WTC11 (cell line): Measurements from ENCODE around the gene RAB8B. TPM values are rescaled to one million over a fixed set of nuclear protein-coding genes. Genes with fewer than 3 reads are reported as not detected.

ENCODE experiments used
- ATAC-seq: fragments of 200-7000 bp; cut with Tn5 transposase; 2 replicates; pipeline ENCODE4 v1.10.0; 2021; ENCODE audit warnings: mild to moderate bottlenecking, moderate library complexity
- CTCF ChIA-PET: fragments of 300-600 bp; sonication (Branson Sonifier 250); formaldehyde crosslinking; loops from one replicate; lab custom pipeline; 2021; ENCODE audit warnings: antibody characterized with exemption; lab: Charles Lee
- POLR2A ChIA-PET: fragments of 350-600 bp; sonication (Branson Sonifier 250); formaldehyde crosslinking; loops from one replicate; lab custom pipeline; 2021; ENCODE audit warnings: antibody characterized with exemption; lab: Charles Lee
- DNase-seq: peaks from one replicate; pipeline ENCODE4 v3.0.0; 2021; ENCODE audit warnings: low spot score
- H3K27ac Mint-ChIP-seq: 2 replicates; pipeline ENCODE4 v1.8.0; 2021; ENCODE audit warnings: mixed read lengths
- H3K27me3 Mint-ChIP-seq: 2 replicates; pipeline ENCODE4 v1.8.0; 2021; ENCODE audit warnings: low read depth, mild to moderate bottlenecking, moderate library complexity, mixed read lengths
- H3K36me3 Mint-ChIP-seq: 2 replicates; pipeline ENCODE4 v1.8.0; 2021; ENCODE audit warnings: mixed read lengths
- H3K4me1 Mint-ChIP-seq: 2 replicates; pipeline ENCODE4 v1.8.0; 2022; ENCODE audit warnings: mixed read lengths
- H3K4me3 Mint-ChIP-seq: 2 replicates; pipeline ENCODE4 v1.8.0; 2021; ENCODE audit warnings: mild to moderate bottlenecking, moderate library complexity, mixed read lengths
- H3K9me3 Mint-ChIP-seq: 2 replicates; pipeline ENCODE4 v1.8.0; 2021; ENCODE audit warnings: mixed read lengths
- E2F1 ChIP-seq: sonication (generic); formaldehyde crosslinking; IDR thresholded peaks from 2 replicates; pipeline ENCODE4 v1.8.0; 2022; ENCODE audit warnings: mild to moderate bottlenecking, missing genetic modification reagents
- ELF4 ChIP-seq: sonication (generic); formaldehyde crosslinking; IDR thresholded peaks from 2 replicates; pipeline ENCODE4 v1.8.1; 2022; ENCODE audit warnings: low read depth, mild to moderate bottlenecking, moderate library complexity, missing genetic modification reagents
- EMX1 ChIP-seq: fragments of 250-450 bp; sonication (Bioruptor Pico); IDR thresholded peaks from 2 replicates; pipeline ENCODE4 v1.8.0; 2021; ENCODE audit warnings: mild to moderate bottlenecking
- ETV6 ChIP-seq: sonication (generic); formaldehyde crosslinking; IDR thresholded peaks from 2 replicates; pipeline ENCODE4 v1.8.1; 2022; ENCODE audit warnings: mild to moderate bottlenecking, missing genetic modification reagents
- GABPB1 ChIP-seq: sonication (generic); formaldehyde crosslinking; IDR thresholded peaks from 2 replicates; pipeline ENCODE4 v1.8.1; 2023; ENCODE audit warnings: mild to moderate bottlenecking, missing genetic modification reagents
- JAZF1 ChIP-seq: fragments of 250-450 bp; sonication (Bioruptor Pico); IDR thresholded peaks from 2 replicates; pipeline ENCODE4 v1.9.0; 2021; ENCODE audit warnings: moderate library complexity, mild to moderate bottlenecking, inconsistent platforms
- KAT7 ChIP-seq: sonication (generic); formaldehyde crosslinking; IDR thresholded peaks from 2 replicates; pipeline ENCODE4 v1.8.1; 2023; ENCODE audit warnings: missing genetic modification reagents, mild to moderate bottlenecking, borderline replicate concordance
- NFATC4 ChIP-seq: fragments of 250-450 bp; sonication (Bioruptor Pico); IDR thresholded peaks from 2 replicates; pipeline ENCODE4 v1.9.0; 2021; ENCODE audit warnings: mild to moderate bottlenecking
- NR1H2 ChIP-seq: sonication (generic); formaldehyde crosslinking; IDR thresholded peaks from 2 replicates; pipeline ENCODE4 v1.9.0; 2021; ENCODE audit warnings: mild to moderate bottlenecking, moderate library complexity, missing genetic modification reagents
- NR3C1 ChIP-seq: sonication (generic); formaldehyde crosslinking; conservative IDR thresholded peaks from 2 replicates; pipeline ENCODE4 v1.8.1; 2023; ENCODE audit warnings: low read depth, mild to moderate bottlenecking, missing genetic modification reagents
- OVOL2 ChIP-seq: fragments of 250-450 bp; sonication (Bioruptor Pico); IDR thresholded peaks from 2 replicates; pipeline ENCODE4 v1.9.0; 2021; ENCODE audit warnings: mild to moderate bottlenecking, borderline replicate concordance
- PRDM15 ChIP-seq: sonication (generic); formaldehyde crosslinking; IDR thresholded peaks from 2 replicates; pipeline ENCODE4 v1.8.0; 2022; ENCODE audit warnings: missing genetic modification reagents
- PRRX2 ChIP-seq: fragments of 250-450 bp; sonication (Bioruptor Pico); IDR thresholded peaks from 2 replicates; pipeline ENCODE4 v1.8.0; 2021; ENCODE audit warnings: mild to moderate bottlenecking
- RELA ChIP-seq: sonication (generic); formaldehyde crosslinking; IDR thresholded peaks from 2 replicates; pipeline ENCODE4 v1.8.1; 2022; ENCODE audit warnings: missing genetic modification reagents, mild to moderate bottlenecking, borderline replicate concordance
- SMAD3 ChIP-seq: sonication (generic); formaldehyde crosslinking; IDR thresholded peaks from 2 replicates; pipeline ENCODE4 v1.8.0; 2022; ENCODE audit warnings: missing genetic modification reagents, mild to moderate bottlenecking, borderline replicate concordance
- SMAD4 ChIP-seq: sonication (generic); formaldehyde crosslinking; IDR thresholded peaks from 2 replicates; pipeline ENCODE4 v1.8.0; 2022; ENCODE audit warnings: mild to moderate bottlenecking, missing genetic modification reagents
- STAT6 ChIP-seq: sonication (generic); formaldehyde crosslinking; conservative IDR thresholded peaks from 2 replicates; pipeline ENCODE4 v1.8.1; 2023; ENCODE audit warnings: mild to moderate bottlenecking, low read depth, missing genetic modification reagents, moderate library complexity
- USF1 ChIP-seq: sonication (generic); formaldehyde crosslinking; IDR thresholded peaks from 2 replicates; pipeline ENCODE4 v1.8.0; 2022; ENCODE audit warnings: mild to moderate bottlenecking, missing genetic modification reagents
- ZBTB43 ChIP-seq: sonication (generic); formaldehyde crosslinking; IDR thresholded peaks from 2 replicates; pipeline ENCODE4 v1.8.1; 2023; ENCODE audit warnings: mild to moderate bottlenecking, missing genetic modification reagents
- ZMAT4 ChIP-seq: fragments of 250-450 bp; sonication (Bioruptor Pico); IDR thresholded peaks from 2 replicates; pipeline ENCODE4 v1.9.0; 2021; ENCODE audit warnings: mild to moderate bottlenecking
- ZNF219 ChIP-seq: sonication (generic); formaldehyde crosslinking; IDR thresholded peaks from 2 replicates; pipeline ENCODE4 v1.8.0; 2023; ENCODE audit warnings: missing genetic modification reagents, mild to moderate bottlenecking, borderline replicate concordance
- ZNF232 ChIP-seq: sonication (generic); formaldehyde crosslinking; IDR thresholded peaks from 2 replicates; pipeline ENCODE4 v1.8.0; 2022; ENCODE audit warnings: mild to moderate bottlenecking, missing genetic modification reagents
- ZNF317 ChIP-seq: sonication (generic); formaldehyde crosslinking; IDR thresholded peaks from 2 replicates; pipeline ENCODE4 v1.8.1; 2023; ENCODE audit warnings: low read depth, mild to moderate bottlenecking, moderate library complexity, missing genetic modification reagents, borderline replicate concordance
- ZNF423 ChIP-seq: fragments of 250-450 bp; sonication (Bioruptor Pico); IDR thresholded peaks from 2 replicates; pipeline ENCODE4 v2.1.2; 2022; ENCODE audit warnings: mild to moderate bottlenecking, moderate library complexity
- ZNF512 ChIP-seq: sonication (generic); formaldehyde crosslinking; IDR thresholded peaks from 2 replicates; pipeline ENCODE4 v1.8.1; 2022; ENCODE audit warnings: missing genetic modification reagents, borderline replicate concordance
- total RNA-seq: library from RNA; stranded (reverse); gene quantifications from 3 replicates; pipeline ENCODE4 v1.2.3, GENCODE V29; 2021

Gene RAB8B
- total RNA-seq, 1 experiment from 2014 or later: 32.5 TPM

DNA sequence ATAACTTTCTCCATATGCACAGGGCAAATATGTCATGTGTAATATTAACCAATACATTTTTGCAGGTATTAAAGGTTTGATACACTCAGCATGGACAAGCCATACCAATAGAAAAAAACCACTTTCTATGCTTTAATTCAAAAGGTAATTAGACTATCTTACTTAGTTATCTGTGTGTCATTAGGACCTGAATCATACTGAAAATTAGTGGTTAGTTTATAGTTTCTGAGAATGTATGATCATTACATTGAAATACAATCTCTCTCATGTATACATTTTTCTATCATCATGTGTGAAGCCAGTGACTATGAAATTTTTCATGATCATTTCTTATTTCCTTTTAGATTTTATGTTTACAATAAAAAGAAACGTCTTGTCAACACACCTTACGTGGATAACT lies 48.5 kb upstream of the RAB8B start (continued):
- TF ChIP-seq ZNF512 (CRISPR knock-in tag) (no peak), JAZF1 (CRISPR knock-in tag) (no peak), ZNF317 (no peak)

GRCh38 chr15:63145426-63145825 lies 44.0 kb upstream of the RAB8B start:
- Mint-ChIP-seq H3K4me1 (no peaks in the 10 kb centered on the region), H3K27me3 (no peaks in the 10 kb centered on the region), H3K9me3 (peaks cover 11% of the 10 kb centered on the region), H3K4me3 (no peak overlapping the region), H3K36me3 (peaks cover 8% of the 10 kb centered on the region), H3K27ac (no peak overlapping the region)
- ChIA-PET CTCF (no interaction called here), POLR2A (no interaction called here)
- TF ChIP-seq NR3C1 (CRISPR knock-in tag): no peak
- TF ChIP-seq SMAD3 (CRISPR knock-in tag): no peak
- no peak for TF ChIP-seq RELA (CRISPR knock-in tag)
- TF ChIP-seq ZNF219 (CRISPR knock-in tag): no peak
- no peak for TF ChIP-seq NFATC4 (CRISPR knock-in tag)
- no peak for TF ChIP-seq NR1H2 (CRISPR knock-in tag)
- TF ChIP-seq USF1 (CRISPR knock-in tag): no peak
- TF ChIP-seq E2F1: no peak
- no peak for TF ChIP-seq ZNF423 (CRISPR knock-in tag)
- no peak for TF ChIP-seq ETV6 (CRISPR knock-in tag)
- TF ChIP-seq PRDM15: no peak
- no peak for TF ChIP-seq PRRX2 (CRISPR knock-in tag)
- no peak for TF ChIP-seq ELF4 (CRISPR knock-in tag)
- TF ChIP-seq KAT7: no peak
- no peak for DNase-seq
- ATAC-seq: no peak

DNA sequence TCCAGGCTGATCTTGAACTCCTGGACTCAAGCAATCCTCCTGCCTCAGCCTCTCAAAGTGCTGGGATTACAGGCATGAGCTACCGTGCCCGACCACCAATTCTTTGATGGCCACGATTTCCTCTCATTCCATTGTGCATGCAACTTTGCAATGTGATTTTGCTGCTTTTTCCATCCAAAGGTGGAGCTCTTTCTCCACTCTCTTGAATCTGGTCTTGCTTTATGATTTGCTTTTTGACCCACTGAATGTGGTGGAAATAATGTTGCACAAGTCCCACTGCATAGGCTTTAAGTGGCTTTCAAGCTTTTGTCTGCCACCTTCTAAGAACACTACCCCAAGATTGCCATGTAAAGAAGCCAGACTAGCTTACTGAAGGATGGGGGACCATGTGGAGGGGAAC lies 42.7 kb upstream of the RAB8B start:
- H3K4me3 Mint-ChIP-seq: no peak overlapping the region
- POLR2A ChIA-PET: no interaction called here
- H3K27ac Mint-ChIP-seq: no peak overlapping the region
- peaks cover 14% of the 10 kb centered on the region for H3K9me3 Mint-ChIP-seq
- no peaks in the 10 kb centered on the region for H3K4me1 Mint-ChIP-seq
- CTCF ChIA-PET: interaction anchor here (0.6 to 1.2 kb wide), 5 partner anchors 11 to 739 kb away, joined by 3 to 4 read pairs (median 3); partner anchors contain the start of gene RPS27L
- DNase-seq: no peak
- peaks cover 15% of the 10 kb centered on the region for H3K36me3 Mint-ChIP-seq
- no peak for ATAC-seq
- H3K27me3 Mint-ChIP-seq: no peaks in the 10 kb centered on the region
- no peak for TF ChIP-seq EMX1 (CRISPR knock-in tag)
- TF ChIP-seq ZMAT4 (CRISPR knock-in tag): no peak
- no peak for TF ChIP-seq OVOL2 (CRISPR knock-in tag)
- no peak for TF ChIP-seq ZBTB43 (CRISPR knock-in tag)
- no peak for TF ChIP-seq GABPB1 (CRISPR knock-in tag)
- no peak for TF ChIP-seq PRRX2 (CRISPR knock-in tag)
- no peak for TF ChIP-seq SMAD4 (CRISPR knock-in tag)
- TF ChIP-seq KAT7: no peak
- TF ChIP-seq STAT6 (CRISPR knock-in tag): no peak
- TF ChIP-seq ZNF232 (CRISPR knock-in tag): no peak
